Osteocyte (in vitro differentiated cells): ENCODE results near the gene PARN. TPM values are rescaled to one million over a fixed set of nuclear protein-coding genes. Genes with fewer than 3 reads are reported as not detected.
"Not testable (repeated sequence)": the region's sequence is repeated elsewhere in the genome, so short reads cannot be mapped to it uniquely, and the experiment has no call there.

Experiments
- DNase-seq: peaks from one replicate; pipeline ENCODE4 v3.0.0; 2021; ENCODE audit warnings: mixed read lengths; ENCODE audit not compliant: unreplicated experiment; ENCODE audit errors: extremely low spot score
- H3K27ac Mint-ChIP-seq: one replicate; pipeline ENCODE4 v1.8.0; 2021; ENCODE audit warnings: mild to moderate bottlenecking, mixed read lengths; ENCODE audit not compliant: unreplicated experiment
- H3K27me3 Mint-ChIP-seq: one replicate; pipeline ENCODE4 v1.8.0; 2021; ENCODE audit warnings: mixed read lengths; ENCODE audit not compliant: unreplicated experiment
- H3K36me3 Mint-ChIP-seq: one replicate; pipeline ENCODE4 v1.8.0; 2021; ENCODE audit warnings: mixed read lengths; ENCODE audit not compliant: unreplicated experiment
- H3K4me1 Mint-ChIP-seq: one replicate; pipeline ENCODE4 v1.8.0; 2021; ENCODE audit warnings: mixed read lengths; ENCODE audit not compliant: unreplicated experiment
- H3K4me3 Mint-ChIP-seq: one replicate; pipeline ENCODE4 v1.8.0; 2021; ENCODE audit warnings: mild to moderate bottlenecking, moderate library complexity, mixed read lengths; ENCODE audit not compliant: unreplicated experiment
- H3K9me3 Mint-ChIP-seq: one replicate; pipeline ENCODE4 v1.8.0; 2021; ENCODE audit warnings: mixed read lengths; ENCODE audit not compliant: unreplicated experiment
- CTCF ChIP-seq: fragments of 200-600 bp; sonication (generic); IDR thresholded peaks from 2 replicates; pipeline ENCODE4 v1.5.0; 2021; ENCODE audit warnings: antibody characterized with exemption, mild to moderate bottlenecking, moderate library complexity
- total RNA-seq: library from RNA; stranded (reverse); gene quantifications from 2 replicates; pipeline ENCODE4 v1.2.1, GENCODE V29; 2021

Gene PARN
- total RNA-seq, 1 donor from 2014 or later, result 34.2 TPM

GRCh38 chr16:14438256-14438655 lies 191.8 kb downstream of the PARN start:
- Mint-ChIP-seq H3K4me1 (no peaks in the 10 kb centered on the region), H3K4me3 (no peak overlapping the region), H3K36me3 (peaks cover 14% of the 10 kb centered on the region), H3K9me3 (no peaks in the 10 kb centered on the region), H3K27ac (no peak overlapping the region), H3K27me3 (no peaks in the 10 kb centered on the region)
- no peak for DNase-seq
- no peak for TF ChIP-seq CTCF

- DNase-seq, result no peak
- Mint-ChIP-seq H3K9me3 (peaks cover 2% of the 10 kb centered on the region), H3K4me1 (no peaks in the 10 kb centered on the region), H3K4me3 (no peak overlapping the region), H3K27me3 (no peaks in the 10 kb centered on the region), H3K27ac (no peak overlapping the region), H3K36me3 (peaks cover 15% of the 10 kb centered on the region)
- no peak for TF ChIP-seq CTCF
Measured at GRCh38 chr16:14437426-14437825, 192.6 kb downstream of the PARN start.

GRCh38 chr16:14436401-14436955 lies 193.6 kb downstream of the PARN start:
- no peaks in the 10 kb centered on the region for H3K4me1 Mint-ChIP-seq
- H3K27ac Mint-ChIP-seq, result no peak overlapping the region
- peaks cover 6% of the 10 kb centered on the region for H3K9me3 Mint-ChIP-seq
- H3K4me3 Mint-ChIP-seq, result no peak overlapping the region
- peaks cover 20% of the 10 kb centered on the region for H3K36me3 Mint-ChIP-seq
- TF ChIP-seq CTCF, result no peak
- H3K27me3 Mint-ChIP-seq, result no peaks in the 10 kb centered on the region
- DNase-seq, result peak; percentile 74

GRCh38 chr16:14434860-14435259 lies 195.2 kb downstream of the PARN start:
- Mint-ChIP-seq H3K9me3 (peaks cover 6% of the 10 kb centered on the region), H3K27ac (no peak overlapping the region), H3K4me3 (no peak overlapping the region), H3K27me3 (no peaks in the 10 kb centered on the region), H3K36me3 (peaks cover 19% of the 10 kb centered on the region), H3K4me1 (no peaks in the 10 kb centered on the region)
- peak; percentile 54 for DNase-seq
- TF ChIP-seq CTCF, result no peak

GRCh38 chr16:14428971-14429637 lies 201.0 kb downstream of the PARN start:
- H3K4me1 Mint-ChIP-seq, result peaks cover 13% of the 10 kb centered on the region
- H3K9me3 Mint-ChIP-seq, DNase-seq, H3K4me3 Mint-ChIP-seq, H3K27ac Mint-ChIP-seq, H3K27me3 Mint-ChIP-seq: not testable (repeated sequence)
- H3K36me3 Mint-ChIP-seq, result peaks cover 13% of the 10 kb centered on the region
